MM.1S (cell line): ENCODE data around the gene ADGRD1.

Source experiments
- EZH2 ChIP-seq: fragments of 300-600 bp; sonication (generic); optimal IDR thresholded peaks from 2 replicates; pipeline ENCODE3; 2017; ENCODE audit warnings: low read depth, mild to moderate bottlenecking, antibody characterized with exemption, low read length, mixed read lengths
- TF ChIP-seq, protein P1 (sequence below): fragments of 300-600 bp; sonication (generic); IDR thresholded peaks from 2 replicates; pipeline ENCODE4 v1.5.1; 2016; ENCODE audit warnings: antibody characterized with exemption, low read length, mixed read lengths

DNA sequence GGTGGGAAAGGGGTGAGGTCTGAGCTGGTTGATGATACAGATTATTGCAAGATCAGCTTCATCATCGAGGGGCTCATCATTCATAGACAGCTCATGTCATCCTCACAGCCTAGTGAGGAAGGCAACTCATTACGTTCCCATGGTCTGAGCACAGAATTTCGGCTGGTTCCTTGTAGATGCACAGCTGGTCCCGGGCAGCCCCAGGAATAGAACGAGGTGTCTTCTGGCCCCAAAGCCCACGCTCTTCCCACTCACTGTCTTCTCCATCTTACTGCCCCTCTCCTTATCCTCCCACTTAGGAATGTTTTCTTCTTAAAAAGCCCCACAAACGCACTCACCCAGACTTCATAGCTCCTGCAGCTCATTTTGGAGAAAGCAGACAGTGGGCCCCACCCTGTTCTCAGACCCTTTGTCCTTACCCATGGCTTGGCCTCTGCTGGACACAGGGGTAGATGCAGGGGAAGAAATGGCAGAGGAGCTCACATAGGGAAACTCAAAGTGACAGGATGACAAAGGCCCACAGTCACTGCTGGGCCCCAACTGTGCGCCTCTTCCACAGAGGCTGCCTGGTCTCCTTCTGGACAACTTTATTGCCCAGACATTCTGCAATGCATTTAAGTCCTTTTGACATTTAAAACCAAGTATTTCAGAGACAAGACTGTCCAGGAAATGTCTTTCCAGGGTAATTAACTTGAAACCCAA is 162.2 kb downstream of the ADGRD1 start:
- TF ChIP-seq, protein P1, sequence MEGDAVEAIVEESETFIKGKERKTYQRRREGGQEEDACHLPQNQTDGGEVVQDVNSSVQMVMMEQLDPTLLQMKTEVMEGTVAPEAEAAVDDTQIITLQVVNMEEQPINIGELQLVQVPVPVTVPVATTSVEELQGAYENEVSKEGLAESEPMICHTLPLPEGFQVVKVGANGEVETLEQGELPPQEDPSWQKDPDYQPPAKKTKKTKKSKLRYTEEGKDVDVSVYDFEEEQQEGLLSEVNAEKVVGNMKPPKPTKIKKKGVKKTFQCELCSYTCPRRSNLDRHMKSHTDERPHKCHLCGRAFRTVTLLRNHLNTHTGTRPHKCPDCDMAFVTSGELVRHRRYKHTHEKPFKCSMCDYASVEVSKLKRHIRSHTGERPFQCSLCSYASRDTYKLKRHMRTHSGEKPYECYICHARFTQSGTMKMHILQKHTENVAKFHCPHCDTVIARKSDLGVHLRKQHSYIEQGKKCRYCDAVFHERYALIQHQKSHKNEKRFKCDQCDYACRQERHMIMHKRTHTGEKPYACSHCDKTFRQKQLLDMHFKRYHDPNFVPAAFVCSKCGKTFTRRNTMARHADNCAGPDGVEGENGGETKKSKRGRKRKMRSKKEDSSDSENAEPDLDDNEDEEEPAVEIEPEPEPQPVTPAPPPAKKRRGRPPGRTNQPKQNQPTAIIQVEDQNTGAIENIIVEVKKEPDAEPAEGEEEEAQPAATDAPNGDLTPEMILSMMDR = no peak
- no peak for TF ChIP-seq EZH2
